A549 (cell line): Measurements from ENCODE around the gene CTSA. TPM values are rescaled to one million over a fixed set of nuclear protein-coding genes. Genes with fewer than 3 reads are reported as not detected.

Experiments
- ATAC-seq, 2 experiments: fragments of 200-7000 bp in 1 of 2; fragments of >200 bp in 1 of 2; cut with Nextera tagmentation in 1 of 2; cut with Tn5 transposase in 1 of 2; 3 replicates each; pipeline versions ENCODE4 v1.8.0 to v1.9.1; 2018 to 2020; ENCODE audit warnings: mild to moderate bottlenecking in 1 of 2, moderate library complexity in 1 of 2
- CTCF ChIA-PET: fragments of 300-600 bp; sonication (Branson Sonifier 250); formaldehyde crosslinking; extraction: SDS; loops from one replicate; lab custom pipeline; 2021; ENCODE audit warnings: antibody characterized with exemption, inconsistent platforms; lab: Yijun Ruan, JAX
- POLR2A ChIA-PET: fragments of 350-600 bp; formaldehyde crosslinking; extraction: SDS; loops from one replicate; lab custom pipeline; 2021; ENCODE audit warnings: antibody characterized with exemption, inconsistent platforms; lab: Yijun Ruan, JAX
- DNase-seq, 2 experiments: peaks; one replicate each; pipeline versions ENCODE4 v3.0.0 to v3.0.0-alpha.2; 2011 to 2016; ENCODE audit warnings: low read depth in 1 of 2, low spot score in 1 of 2
- FAIRE-seq: peaks from 2 replicates; lab custom pipeline; 2011; peaks lifted over from hg19 to GRCh38; lab: Jason Lieb, UNC
- H3K27ac ChIP-seq, 2 experiments: fragments of >200 bp; sonication (Bioruptor Twin); formaldehyde crosslinking; 3 replicates each; pipeline ENCODE4 v1.5.1; 2016 to 2017
- H3K4me1 ChIP-seq: fragments of >200 bp; sonication (Bioruptor Twin); formaldehyde crosslinking; 3 replicates; pipeline ENCODE4 v1.6.1; 2016
- H3K4me2 ChIP-seq: fragments of >200 bp; sonication (Bioruptor Twin); formaldehyde crosslinking; 3 replicates; pipeline ENCODE4 v1.6.1; 2016
- H3K4me3 ChIP-seq: fragments of >200 bp; sonication (Bioruptor Twin); formaldehyde crosslinking; 3 replicates; pipeline ENCODE4 v1.5.1; 2016
- H3K9me3 ChIP-seq: fragments of >200 bp; sonication (Bioruptor Twin); formaldehyde crosslinking; 3 replicates; pipeline ENCODE4 v1.6.1; 2016
- HES2 ChIP-seq: fragments of >200 bp; sonication (Bioruptor Twin); formaldehyde crosslinking; IDR thresholded peaks from 2 replicates; pipeline ENCODE4 v1.6.1; 2016
- JUNB ChIP-seq: fragments of >200 bp; sonication (Bioruptor Twin); formaldehyde crosslinking; IDR thresholded peaks from 2 replicates; pipeline ENCODE4 v1.6.1; 2016
- MAZ ChIP-seq: fragments of 150-350 bp; IDR thresholded peaks from 2 replicates; pipeline ENCODE4 v1.6.1; 2014; ENCODE audit warnings: antibody characterized with exemption, low read depth, low read length, borderline replicate concordance
- NFE2L2 ChIP-seq: fragments of 150-350 bp; conservative IDR thresholded peaks from 2 replicates; pipeline ENCODE4 v1.6.1; 2014; ENCODE audit warnings: low read length
- NPAS2 ChIP-seq: fragments of 250-450 bp; sonication (Bioruptor Pico); IDR thresholded peaks from 2 replicates; pipeline ENCODE4 v1.8.0; 2022; ENCODE audit warnings: mild to moderate bottlenecking, moderate library complexity, borderline replicate concordance
- PHF8 ChIP-seq: fragments of 200-600 bp; sonication (generic); IDR thresholded peaks from 2 replicates; pipeline ENCODE4 v1.6.1; 2016; ENCODE audit warnings: low read depth, mild to moderate bottlenecking, antibody characterized with exemption, moderate library complexity, borderline replicate concordance
- POLR2A ChIP-seq: IDR thresholded peaks from 2 replicates; pipeline ENCODE4 v1.6.1; 2012; ENCODE audit warnings: mild to moderate bottlenecking, low read length
- RARB ChIP-seq: fragments of 250-450 bp; sonication (Bioruptor Pico); IDR thresholded peaks from 2 replicates; pipeline ENCODE4 v1.8.0; 2021; ENCODE audit warnings: mild to moderate bottlenecking, moderate library complexity
- ZFP36 ChIP-seq: fragments of 450-650 bp; IDR thresholded peaks from 2 replicates; pipeline ENCODE4 v1.6.1; 2014; ENCODE audit warnings: borderline replicate concordance; ENCODE audit not compliant: partially characterized antibody
- ZNF302 ChIP-seq: fragments of 250-450 bp; sonication (Bioruptor Pico); IDR thresholded peaks from 2 replicates; pipeline ENCODE4 v1.9.0; 2021; ENCODE audit warnings: inconsistent platforms, mild to moderate bottlenecking, moderate library complexity
- WGBS: methylation state at CpG from one replicate; pipeline ENCODE4 v1.1.6; 2017; ENCODE audit errors: missing lambda C conversion rate; 5-methylcytosine and 5-hydroxymethylcytosine counted together
- polyA plus RNA-seq, 4 experiments: library from polyadenylated mRNA; depleted of rRNA in 3 of 4; stranded (reverse); fragments of >200 nt; fragmentation: RNase III in 1 of 4; extraction: RNeasy Plus Mini Kit Qiagen cat#74134 plus additional on column Dnase treatment in 1 of 4; gene quantifications; 2 replicates in 3 of 4; 3 replicates in 1 of 4; pipeline ENCODE4 v1.2.3, GENCODE V29; 2011 to 2017

The CTSA gene
- polyA plus RNA-seq, 2 of the 4 experiments (the other 2 are of a cell fraction) = 53.1 to 95.6 TPM

GRCh38 chr20:45947110-45947866, 56.2 kb downstream of the CTSA start (continued):
- no peak for TF ChIP-seq HES2

GRCh38 chr20:45948261-45948733, 57.2 kb downstream of the CTSA start:
- H3K4me1 ChIP-seq = peaks cover 15% of the 10 kb centered on the region
- DNase-seq (no peak), FAIRE-seq (no peak)
- no peak overlapping the region for H3K4me2 ChIP-seq
- POLR2A ChIA-PET = interaction anchor here (0.7 to 3.2 kb wide), 4 partner anchors 8 to 24 kb away, joined by 3 to 13 read pairs (median 4); partner anchors contain the start of gene PCIF1
- no peak overlapping the region for H3K4me3 ChIP-seq
- no peak for TF ChIP-seq RARB (CRISPR knock-in tag)
- TF ChIP-seq POLR2A = no peak
- TF ChIP-seq NFE2L2 = no peak
- no peak for TF ChIP-seq ZNF302
- no peak for TF ChIP-seq PHF8
- no peak for TF ChIP-seq JUNB
- TF ChIP-seq MAZ = no peak
- no peak for TF ChIP-seq ZFP36
- TF ChIP-seq NPAS2 (CRISPR knock-in tag) = no peak
- TF ChIP-seq, all 56 proteins: peak for 0
- 92% methylated on average over 3 of the region's 7 CpGs for WGBS
- Histone ChIP-seq H3K9me3 (no peaks in the 10 kb centered on the region), H3K27ac (no peak overlapping the region)
- CTCF ChIA-PET = interaction anchor here (1.4 to 21.4 kb wide), 4 partner anchors 9 to 149 kb away, joined by 5 to 358 read pairs (median 8); partner anchors contain the start of gene ZNF335
- peak; percentile 2 to 12; a peak in 3 of 6 replicates for ATAC-seq

Other genes starting within 250 kb of the CTSA start
- gene WFDC11, start 221.1 kb upstream of the CTSA start, polyA plus RNA-seq (2011; rRNA removed) = not detected in 2 replicates
- not detected in 3 replicates for gene WFDC11, start 221.1 kb upstream of the CTSA start, polyA plus RNA-seq (2017; fragmentation: RNase III; extraction: RNeasy Plus Mini Kit Qiagen cat#74134 plus additional on column Dnase treatment)
- gene WFDC13, start 189.3 kb upstream of the CTSA start, polyA plus RNA-seq (2011; rRNA removed) = not detected in 2 replicates
- gene WFDC13, start 189.3 kb upstream of the CTSA start, polyA plus RNA-seq (2017; fragmentation: RNase III; extraction: RNeasy Plus Mini Kit Qiagen cat#74134 plus additional on column Dnase treatment) = not detected in 3 replicates
- gene WFDC10B, start 186.3 kb upstream of the CTSA start, polyA plus RNA-seq (2011; rRNA removed) = not detected in 2 replicates
- gene WFDC10B, start 186.3 kb upstream of the CTSA start, polyA plus RNA-seq (2017; fragmentation: RNase III; extraction: RNeasy Plus Mini Kit Qiagen cat#74134 plus additional on column Dnase treatment) = not detected in 3 replicates
- gene SPINT4, start 169.0 kb upstream of the CTSA start, polyA plus RNA-seq (2011; rRNA removed) = not detected in 2 replicates
- gene SPINT4, start 169.0 kb upstream of the CTSA start, polyA plus RNA-seq (2017; fragmentation: RNase III; extraction: RNeasy Plus Mini Kit Qiagen cat#74134 plus additional on column Dnase treatment) = not detected in 3 replicates
- gene WFDC3, start 99.5 kb upstream of the CTSA start, polyA plus RNA-seq (2011; rRNA removed) = 0.34 TPM in 1 of 2 replicates, not detected in the other
- not detected in 3 replicates for gene WFDC3, start 99.5 kb upstream of the CTSA start, polyA plus RNA-seq (2017; fragmentation: RNase III; extraction: RNeasy Plus Mini Kit Qiagen cat#74134 plus additional on column Dnase treatment)
- 34.1 and 38.3 TPM in 2 replicates for gene DNTTIP1, start 99.4 kb upstream of the CTSA start, polyA plus RNA-seq (2011; rRNA removed)
- 24.9 to 26.0 TPM (median 25.3 TPM) in 3 replicates for gene DNTTIP1, start 99.4 kb upstream of the CTSA start, polyA plus RNA-seq (2017; fragmentation: RNase III; extraction: RNeasy Plus Mini Kit Qiagen cat#74134 plus additional on column Dnase treatment)
- gene UBE2C, start 78.7 kb upstream of the CTSA start, polyA plus RNA-seq (2011; rRNA removed) = 123 and 137 TPM in 2 replicates
- gene UBE2C, start 78.7 kb upstream of the CTSA start, polyA plus RNA-seq (2017; fragmentation: RNase III; extraction: RNeasy Plus Mini Kit Qiagen cat#74134 plus additional on column Dnase treatment) = 188 to 212 TPM (median 189 TPM) in 3 replicates
- 0.23 TPM in 1 of 2 replicates, not detected in the other for gene TNNC2, start 64.0 kb upstream of the CTSA start, polyA plus RNA-seq (2011; rRNA removed)
- gene TNNC2, start 64.0 kb upstream of the CTSA start, polyA plus RNA-seq (2017; fragmentation: RNase III; extraction: RNeasy Plus Mini Kit Qiagen cat#74134 plus additional on column Dnase treatment) = 0.17 to 0.22 TPM in 2 of 3 replicates, not detected in the other
- 4.0 and 4.1 TPM in 2 replicates for gene SNX21, start 57.5 kb upstream of the CTSA start, polyA plus RNA-seq (2011; rRNA removed)
- gene SNX21, start 57.5 kb upstream of the CTSA start, polyA plus RNA-seq (2017; fragmentation: RNase III; extraction: RNeasy Plus Mini Kit Qiagen cat#74134 plus additional on column Dnase treatment) = 4.9 to 7.7 TPM (median 7.0 TPM) in 3 replicates
- gene ACOT8, start 33.9 kb upstream of the CTSA start, polyA plus RNA-seq (2011; rRNA removed) = 18.5 and 19.8 TPM in 2 replicates
- 12.6 to 14.7 TPM (median 14.0 TPM) in 3 replicates for gene ACOT8, start 33.9 kb upstream of the CTSA start, polyA plus RNA-seq (2017; fragmentation: RNase III; extraction: RNeasy Plus Mini Kit Qiagen cat#74134 plus additional on column Dnase treatment)
- gene ZSWIM3, start 33.7 kb upstream of the CTSA start, polyA plus RNA-seq (2011; rRNA removed) = 1.3 and 1.9 TPM in 2 replicates
- 1.0 to 1.1 TPM (median 1.1 TPM) in 3 replicates for gene ZSWIM3, start 33.7 kb upstream of the CTSA start, polyA plus RNA-seq (2017; fragmentation: RNase III; extraction: RNeasy Plus Mini Kit Qiagen cat#74134 plus additional on column Dnase treatment)
- gene ZSWIM1, start 10.1 kb upstream of the CTSA start, polyA plus RNA-seq (2011; rRNA removed) = 4.7 and 7.6 TPM in 2 replicates
- gene ZSWIM1, start 10.1 kb upstream of the CTSA start, polyA plus RNA-seq (2017; fragmentation: RNase III; extraction: RNeasy Plus Mini Kit Qiagen cat#74134 plus additional on column Dnase treatment) = 5.8 to 6.6 TPM (median 6.1 TPM) in 3 replicates
- 0.31 and 0.54 TPM in 2 replicates for gene SPATA25, start 3.7 kb upstream of the CTSA start, polyA plus RNA-seq (2011; rRNA removed)
- 0.59 to 1.3 TPM (median 0.77 TPM) in 3 replicates for gene SPATA25, start 3.7 kb upstream of the CTSA start, polyA plus RNA-seq (2017; fragmentation: RNase III; extraction: RNeasy Plus Mini Kit Qiagen cat#74134 plus additional on column Dnase treatment)
- 0.56 and 0.57 TPM in 2 replicates for gene NEURL2, start 127 bp upstream of the CTSA start, polyA plus RNA-seq (2011; rRNA removed)
- gene NEURL2, start 127 bp upstream of the CTSA start, polyA plus RNA-seq (2017; fragmentation: RNase III; extraction: RNeasy Plus Mini Kit Qiagen cat#74134 plus additional on column Dnase treatment) = 1.4 to 1.6 TPM (median 1.4 TPM) in 3 replicates
- gene PLTP, start 20.8 kb downstream of the CTSA start, polyA plus RNA-seq (2011; rRNA removed) = 2.7 and 4.5 TPM in 2 replicates
- gene PLTP, start 20.8 kb downstream of the CTSA start, polyA plus RNA-seq (2017; fragmentation: RNase III; extraction: RNeasy Plus Mini Kit Qiagen cat#74134 plus additional on column Dnase treatment) = 0.97 to 1.6 TPM (median 1.5 TPM) in 3 replicates
- 19.7 and 24.3 TPM in 2 replicates for gene PCIF1, start 43.3 kb downstream of the CTSA start, polyA plus RNA-seq (2011; rRNA removed)
- 18.7 to 21.6 TPM (median 21.4 TPM) in 3 replicates for gene PCIF1, start 43.3 kb downstream of the CTSA start, polyA plus RNA-seq (2017; fragmentation: RNase III; extraction: RNeasy Plus Mini Kit Qiagen cat#74134 plus additional on column Dnase treatment)
- 7.3 and 8.4 TPM in 2 replicates for gene ZNF335, start 80.9 kb downstream of the CTSA start, polyA plus RNA-seq (2011; rRNA removed)
- gene ZNF335, start 80.9 kb downstream of the CTSA start, polyA plus RNA-seq (2017; fragmentation: RNase III; extraction: RNeasy Plus Mini Kit Qiagen cat#74134 plus additional on column Dnase treatment) = 9.1 to 10.3 TPM (median 9.3 TPM) in 3 replicates
- gene MMP9, start 117.6 kb downstream of the CTSA start, polyA plus RNA-seq (2011; rRNA removed) = 0.09 and 0.12 TPM in 2 replicates
- gene MMP9, start 117.6 kb downstream of the CTSA start, polyA plus RNA-seq (2017; fragmentation: RNase III; extraction: RNeasy Plus Mini Kit Qiagen cat#74134 plus additional on column Dnase treatment) = 0.06 to 0.34 TPM (median 0.24 TPM) in 3 replicates
- 3.0 and 3.5 TPM in 2 replicates for gene SLC12A5, start 137.9 kb downstream of the CTSA start, polyA plus RNA-seq (2011; rRNA removed)
- 10.8 to 11.7 TPM (median 11.5 TPM) in 3 replicates for gene SLC12A5, start 137.9 kb downstream of the CTSA start, polyA plus RNA-seq (2017; fragmentation: RNase III; extraction: RNeasy Plus Mini Kit Qiagen cat#74134 plus additional on column Dnase treatment)
- gene NCOA5, start 198.6 kb downstream of the CTSA start, polyA plus RNA-seq (2011; rRNA removed) = 22.2 and 28.0 TPM in 2 replicates
- gene NCOA5, start 198.6 kb downstream of the CTSA start, polyA plus RNA-seq (2017; fragmentation: RNase III; extraction: RNeasy Plus Mini Kit Qiagen cat#74134 plus additional on column Dnase treatment) = 26.2 to 27.2 TPM (median 27.1 TPM) in 3 replicates
- 5.2 and 7.0 TPM in 2 replicates for gene CD40, start 227.0 kb downstream of the CTSA start, polyA plus RNA-seq (2011; rRNA removed)
- gene CD40, start 227.0 kb downstream of the CTSA start, polyA plus RNA-seq (2017; fragmentation: RNase III; extraction: RNeasy Plus Mini Kit Qiagen cat#74134 plus additional on column Dnase treatment) = 4.7 to 5.7 TPM (median 4.9 TPM) in 3 replicates